NT2/D1 (cell line): ENCODE measurements around the gene RIMKLB.

Experiments used
- SUZ12 ChIP-seq: IDR thresholded peaks from 2 replicates; pipeline ENCODE4 v1.6.1; 2011; ENCODE audit not compliant: insufficient read length, insufficient read depth; ENCODE audit errors: extremely low read depth
- YY1 ChIP-seq: IDR thresholded peaks from 2 replicates; pipeline ENCODE4 v1.6.1; 2011; ENCODE audit not compliant: insufficient read length, insufficient read depth

DNA sequence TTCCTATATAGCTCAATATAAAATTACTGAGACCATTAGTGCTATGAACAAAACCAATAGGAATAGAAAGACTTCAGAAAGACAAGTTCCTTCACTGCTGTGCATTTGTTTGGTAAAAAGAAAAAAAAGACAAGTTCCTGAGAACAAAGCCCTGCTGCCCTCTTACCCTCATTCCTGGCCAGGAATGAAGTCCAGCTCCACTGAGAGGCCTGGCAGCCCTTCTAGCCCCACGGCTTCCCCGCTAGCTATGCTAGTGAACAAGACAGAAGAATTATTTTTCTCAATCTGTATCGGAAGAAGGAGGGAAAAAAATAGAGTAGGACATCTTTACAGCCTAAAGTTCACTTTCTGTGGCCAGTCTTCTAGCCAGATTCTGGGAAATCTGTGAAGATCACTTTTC, 36.8 kb upstream of the RIMKLB start:
- TF ChIP-seq YY1 (no peak), SUZ12 (no peak)
